HepG2 (cell line): ENCODE data around the gene SEC14L5. TPM values are rescaled to one million over a fixed set of nuclear protein-coding genes. Genes with fewer than 3 reads are reported as not detected.

Experiments
- ATAC-seq: fragments of 200-7000 bp; cut with Tn5 transposase; 3 replicates; pipeline ENCODE4 v1.9.1; 2020; ENCODE audit warnings: mild to moderate bottlenecking, moderate library complexity
- BruUV-seq: library from RNA; stranded (reverse); fragments of 400-500 nt; replicated peaks from 2 replicates; lab custom pipeline; 2021; lab: Mats Ljungman, UMichigan
- CTCF ChIA-PET: fragments of 300-600 bp; formaldehyde crosslinking; extraction: SDS; loops from one replicate; lab custom pipeline; 2021; ENCODE audit warnings: low total read pairs, inconsistent platforms, low intra/inter-chr PET ratio; lab: Yijun Ruan, JAX
- POLR2A ChIA-PET: fragments of 350-600 bp; sonication (Branson Sonifier 250); formaldehyde crosslinking; loops from one replicate; lab custom pipeline; 2020; ENCODE audit warnings: antibody characterized with exemption, inconsistent platforms; lab: Yijun Ruan, JAX
- DNase-seq: peaks from one replicate; pipeline ENCODE4 v3.0.0-alpha.2; 2015; ENCODE audit warnings: low spot score
- FAIRE-seq: peaks from 3 replicates; lab custom pipeline; 2011; peaks lifted over from hg19 to GRCh38; lab: Jason Lieb, UNC
- H2AFZ ChIP-seq: one replicate; pipeline ENCODE4 v1.6.1; 2011; ENCODE audit warnings: low read length, inconsistent platforms
- H3K27ac ChIP-seq: fragments of 300-600 bp; 3 replicates; pipeline ENCODE4 v1.8.0; 2011; ENCODE audit warnings: mixed run types, mild to moderate bottlenecking, mixed read lengths, low read length, inconsistent platforms; ENCODE audit not compliant: insufficient read depth; ENCODE audit errors: extremely low read length
- H3K27me3 ChIP-seq, 2 experiments: fragments of 200-600 bp in 1 of 2; 2 replicates in 1 of 2; 3 replicates in 1 of 2; pipeline versions ENCODE4 v1.6.0 to v1.8.0; 2011; ENCODE audit warnings: low read length in 2 of 2, mild to moderate bottlenecking in 2 of 2, moderate library complexity in 2 of 2, inconsistent platforms in 1 of 2; ENCODE audit not compliant: insufficient read depth in 2 of 2, control insufficient read depth in 1 of 2
- H3K36me3 ChIP-seq, 2 experiments: fragments of 200-600 bp in 1 of 2; replicated peaks in 1 of 2; 2 replicates in 1 of 2; 3 replicates in 1 of 2; pipeline versions ENCODE4 v1.5.1 to v1.8.0; 2011; ENCODE audit warnings: low read length in 2 of 2, inconsistent platforms in 1 of 2; ENCODE audit not compliant: insufficient read depth in 2 of 2, control insufficient read depth in 1 of 2
- H3K4me1 ChIP-seq: 2 replicates; pipeline ENCODE4 v1.5.1; 2012; ENCODE audit warnings: low read length, inconsistent platforms; ENCODE audit not compliant: insufficient read depth
- H3K4me2 ChIP-seq: 2 replicates; pipeline ENCODE4 v1.6.0; 2011; ENCODE audit warnings: low read depth, low read length, inconsistent platforms
- H3K4me3 ChIP-seq, 3 experiments: fragments of 200-600 bp in 1 of 3; sonication (generic), shearing (Covaris generic) in 1 of 3; replicated peaks in 1 of 3; 2 replicates each; pipeline ENCODE4 v1.5.1; 2011 to 2016; ENCODE audit warnings: low read length in 3 of 3, inconsistent platforms in 2 of 3, low read depth in 2 of 3, mild to moderate bottlenecking in 2 of 3, control low read depth in 1 of 3, mixed read lengths in 1 of 3; ENCODE audit not compliant: insufficient read depth in 1 of 3
- H3K79me2 ChIP-seq: one replicate; pipeline ENCODE4 v1.6.1; 2011; ENCODE audit warnings: low read length, inconsistent platforms; ENCODE audit not compliant: insufficient read depth
- H3K9ac ChIP-seq: 2 replicates; pipeline ENCODE4 v1.6.0; 2011; ENCODE audit warnings: mild to moderate bottlenecking, low read depth, low read length, inconsistent platforms; ENCODE audit not compliant: insufficient read depth
- H3K9me3 ChIP-seq: 2 replicates; pipeline ENCODE4 v1.5.1; 2012; ENCODE audit warnings: mild to moderate bottlenecking, low read length
- H4K20me1 ChIP-seq: 2 replicates; pipeline ENCODE4 v1.6.0; 2011; ENCODE audit warnings: inconsistent platforms, mild to moderate bottlenecking, low read length, moderate library complexity; ENCODE audit not compliant: insufficient read depth
- HOXA9 ChIP-seq: sonication (generic); formaldehyde crosslinking; IDR thresholded peaks from 2 replicates; pipeline ENCODE4 v1.8.1; 2022; ENCODE audit warnings: missing genetic modification reagents, mild to moderate bottlenecking, moderate library complexity, borderline replicate concordance
- NFYC ChIP-seq: IDR thresholded peaks from 2 replicates; pipeline ENCODE4 v1.6.1; 2016; ENCODE audit warnings: missing genetic modification reagents, missing compliant biosample characterization
- PATZ1 ChIP-seq: sonication (generic); formaldehyde crosslinking; IDR thresholded peaks from 2 replicates; pipeline ENCODE4 v1.4.0; 2020; ENCODE audit warnings: missing genetic modification reagents
- RCOR2 ChIP-seq: IDR thresholded peaks from 2 replicates; pipeline ENCODE4 v1.6.1; 2016; ENCODE audit warnings: missing biosample characterization, missing genetic modification reagents
- SAP130 ChIP-seq: IDR thresholded peaks from 2 replicates; pipeline ENCODE4 v1.6.1; 2016; ENCODE audit warnings: low read depth
- TEAD3 ChIP-seq: optimal IDR thresholded peaks from 2 replicates; pipeline ENCODE3; 2016; ENCODE audit warnings: borderline replicate concordance
- ZNF260 ChIP-seq: sonication (generic); formaldehyde crosslinking; IDR thresholded peaks from 2 replicates; pipeline ENCODE4 v1.4.0; 2020; ENCODE audit warnings: missing genetic modification reagents, low read depth, mild to moderate bottlenecking, borderline replicate concordance
- ZNF503 ChIP-seq: sonication (generic); formaldehyde crosslinking; IDR thresholded peaks from 2 replicates; pipeline ENCODE4 v1.4.0; 2020; ENCODE audit warnings: missing genetic modification reagents
- ZNF607 ChIP-seq: sonication (generic); formaldehyde crosslinking; IDR thresholded peaks from 2 replicates; pipeline ENCODE4 v1.5.1; 2020; ENCODE audit warnings: missing genetic modification reagents, mild to moderate bottlenecking, borderline replicate concordance
- ZNF678 ChIP-seq: sonication (generic); formaldehyde crosslinking; IDR thresholded peaks from 2 replicates; pipeline ENCODE4 v1.4.0; 2020; ENCODE audit warnings: mild to moderate bottlenecking, missing genetic modification reagents
- ZNF780A ChIP-seq: sonication (generic); formaldehyde crosslinking; IDR thresholded peaks from 2 replicates; pipeline ENCODE4 v1.8.0; 2022; ENCODE audit warnings: mild to moderate bottlenecking, missing genetic modification reagents, moderate library complexity
- WGBS: methylation state at CpG from one replicate; pipeline ENCODE4 v1.1.6; 2017; ENCODE audit warnings: low lambda C conversion rate; 5-methylcytosine and 5-hydroxymethylcytosine counted together
- in situ Hi-C: cut with HindIII; loops from 2 replicates; pipeline ENCODE4 v1.10.0; 2017; ENCODE audit warnings: low pct_unique_long_range_greater_than_20kb; ENCODE audit not compliant: extremely low pct_ligation_motif_present
- intact Hi-C: fragments of 100-400 bp; cut with micrococcal nuclease; formaldehyde crosslinking; loops from one replicate; pipeline ENCODE4 v1.10.0; 2022; ENCODE audit not compliant: unreplicated experiment
- polyA plus RNA-seq, 8 experiments: library from polyadenylated mRNA; depleted of rRNA in 3 of 8; stranded (reverse) in 7 of 8; unstranded in 1 of 8; fragments of >200 nt; fragmentation: Illumina TruSeq in 4 of 8; extraction: Trizol in 4 of 8; gene quantifications; 2 replicates each; pipeline versions ENCODE4 v1.2.1 to v1.2.3, GENCODE V29; 2011 to 2016; ENCODE audit warnings: low read depth in 4 of 8, missing spikeins in 1 of 8, mixed read lengths in 1 of 8; ENCODE audit not compliant: insufficient read depth in 1 of 8
- total RNA-seq, 5 experiments: library from RNA; depleted of rRNA; stranded (reverse); fragments of >200 nt; fragmentation: Illumina TruSeq; extraction: Trizol; gene quantifications; 2 replicates each; pipeline ENCODE4 v1.2.3, GENCODE V29; 2016; ENCODE audit warnings: low read depth in 1 of 5
- TF ChIP-seq, protein P1 (sequence below): IDR thresholded peaks from 2 replicates; pipeline ENCODE4 v1.6.1; 2012; ENCODE audit warnings: low read depth, low read length, improper control_type of control experiment
- TF ChIP-seq, protein P2 (sequence below): sonication (generic); formaldehyde crosslinking; IDR thresholded peaks from 2 replicates; pipeline ENCODE4 v1.4.0; 2020; ENCODE audit warnings: missing genetic modification reagents, low read depth, mild to moderate bottlenecking, borderline replicate concordance
- TF ChIP-seq, protein P3 (sequence below): sonication (generic); formaldehyde crosslinking; conservative IDR thresholded peaks from 2 replicates; pipeline ENCODE4 v1.4.0; 2020; ENCODE audit warnings: missing genetic modification reagents

SEC14L5 gene
- total and polyA plus RNA-seq, 2 of the 13 experiments (the other 11 are each of a cell fraction or from before 2014, with no cell fraction given): 0.40 to 0.42 TPM

DNA sequence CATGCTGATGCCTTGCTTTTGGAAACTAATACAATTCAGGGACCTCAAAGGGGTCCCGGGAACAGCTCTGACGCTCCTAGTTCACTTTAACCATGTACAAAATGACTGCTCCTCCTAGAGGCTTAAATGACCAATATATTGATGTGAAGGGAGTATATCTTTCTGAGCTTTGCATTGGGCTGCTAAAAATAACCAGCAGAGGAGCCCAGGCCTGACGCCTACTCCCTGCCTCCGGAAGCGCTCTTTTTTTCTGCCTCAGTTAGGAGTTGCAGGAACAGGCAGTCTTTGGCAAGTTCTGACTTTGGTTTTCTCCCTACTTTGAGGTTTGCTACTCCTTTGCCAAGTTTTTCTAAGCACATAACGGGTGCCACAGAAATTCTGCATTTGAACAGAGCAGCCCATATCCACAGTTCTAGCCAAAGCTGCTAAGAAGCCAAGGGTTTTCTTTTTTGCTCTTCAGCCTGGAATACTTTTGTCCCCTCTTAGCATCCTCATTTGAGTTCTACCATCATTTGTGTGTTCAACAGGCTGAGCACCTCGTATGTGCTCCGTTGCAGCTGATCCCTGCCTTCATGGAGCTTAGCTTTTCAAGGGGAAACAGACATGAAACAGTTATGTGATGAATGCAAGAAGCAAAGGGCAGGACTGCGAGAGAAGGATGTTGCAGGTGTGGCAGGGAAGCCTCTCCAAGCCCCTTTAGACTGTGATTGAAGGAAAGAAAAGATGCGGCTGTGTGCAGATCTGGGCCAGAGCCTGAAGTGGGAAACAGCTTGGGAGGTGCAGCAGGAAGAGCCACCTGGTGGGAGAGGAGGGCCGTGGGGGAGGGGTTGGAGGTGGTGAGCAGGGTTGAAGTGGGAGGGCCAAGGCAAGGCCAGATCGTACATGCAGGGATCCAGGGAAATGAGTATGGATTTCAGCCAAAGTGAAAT is 78.4 kb downstream of the SEC14L5 start (continued):
- TF ChIP-seq, protein P1, sequence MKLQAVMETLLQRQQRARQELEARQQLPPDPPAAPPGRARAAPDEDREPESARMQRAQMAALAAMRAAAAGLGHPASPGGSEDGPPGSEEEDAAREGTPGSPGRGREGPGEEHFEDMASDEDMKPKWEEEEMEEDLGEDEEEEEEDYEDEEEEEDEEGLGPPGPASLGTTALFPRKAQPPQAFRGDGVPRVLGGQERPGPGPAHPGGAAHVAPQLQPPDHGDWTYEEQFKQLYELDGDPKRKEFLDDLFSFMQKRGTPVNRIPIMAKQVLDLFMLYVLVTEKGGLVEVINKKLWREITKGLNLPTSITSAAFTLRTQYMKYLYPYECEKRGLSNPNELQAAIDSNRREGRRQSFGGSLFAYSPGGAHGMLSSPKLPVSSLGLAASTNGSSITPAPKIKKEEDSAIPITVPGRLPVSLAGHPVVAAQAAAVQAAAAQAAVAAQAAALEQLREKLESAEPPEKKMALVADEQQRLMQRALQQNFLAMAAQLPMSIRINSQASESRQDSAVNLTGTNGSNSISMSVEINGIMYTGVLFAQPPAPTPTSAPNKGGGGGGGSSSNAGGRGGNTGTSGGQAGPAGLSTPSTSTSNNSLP: 0 out of 2 replicates have a peak, but pooled peaks have one; percentile 27
- TF ChIP-seq ZNF260 (CRISPR knock-in tag) (no peak), HOXA9 (CRISPR knock-in tag) (no peak), ZNF678 (CRISPR knock-in tag) (no peak)
- TF ChIP-seq, protein P2, sequence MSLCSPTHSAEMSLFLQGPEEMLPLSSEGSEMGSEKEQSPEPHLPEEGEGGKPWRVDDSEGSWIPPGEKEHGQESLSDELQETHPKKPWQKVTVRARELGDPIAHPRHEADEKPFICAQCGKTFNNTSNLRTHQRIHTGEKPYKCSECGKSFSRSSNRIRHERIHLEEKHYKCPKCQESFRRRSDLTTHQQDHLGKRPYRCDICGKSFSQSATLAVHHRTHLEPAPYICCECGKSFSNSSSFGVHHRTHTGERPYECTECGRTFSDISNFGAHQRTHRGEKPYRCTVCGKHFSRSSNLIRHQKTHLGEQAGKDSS (CRISPR knock-in tag): no peak
- TF ChIP-seq, all 625 proteins: peak for 128

DNA sequence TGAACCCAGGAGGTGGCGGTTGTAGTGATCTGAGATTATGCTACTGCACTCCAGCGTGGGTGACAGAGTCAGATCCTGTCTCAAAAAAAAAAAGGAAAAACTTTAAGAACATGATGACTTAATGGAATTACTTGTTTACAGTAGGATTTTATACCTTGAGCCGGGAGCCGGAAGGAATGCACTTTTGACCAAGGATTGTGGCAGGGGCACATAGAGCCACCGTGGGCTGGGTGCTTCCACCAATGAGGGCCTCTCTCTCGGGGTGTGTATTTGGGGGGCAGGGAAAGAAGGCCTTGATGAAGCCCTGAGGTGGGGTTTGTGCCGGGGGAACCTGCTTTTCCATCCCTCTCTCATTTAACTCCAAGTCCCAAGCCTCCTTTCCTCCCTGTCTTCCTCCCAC is 82.3 kb downstream of the SEC14L5 start:
- peak overlapping the region; percentile 65 for H3K4me2 ChIP-seq
- TF ChIP-seq NFYC (CRISPR knock-in tag): no peak
- no peak for TF ChIP-seq RCOR2
- no peak for TF ChIP-seq ZNF780A (CRISPR knock-in tag)
- TF ChIP-seq, protein P3, sequence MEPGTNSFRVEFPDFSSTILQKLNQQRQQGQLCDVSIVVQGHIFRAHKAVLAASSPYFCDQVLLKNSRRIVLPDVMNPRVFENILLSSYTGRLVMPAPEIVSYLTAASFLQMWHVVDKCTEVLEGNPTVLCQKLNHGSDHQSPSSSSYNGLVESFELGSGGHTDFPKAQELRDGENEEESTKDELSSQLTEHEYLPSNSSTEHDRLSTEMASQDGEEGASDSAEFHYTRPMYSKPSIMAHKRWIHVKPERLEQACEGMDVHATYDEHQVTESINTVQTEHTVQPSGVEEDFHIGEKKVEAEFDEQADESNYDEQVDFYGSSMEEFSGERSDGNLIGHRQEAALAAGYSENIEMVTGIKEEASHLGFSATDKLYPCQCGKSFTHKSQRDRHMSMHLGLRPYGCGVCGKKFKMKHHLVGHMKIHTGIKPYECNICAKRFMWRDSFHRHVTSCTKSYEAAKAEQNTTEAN (CRISPR knock-in tag): no peak
- 0 out of 2 replicates have a peak, but pooled peaks have one; percentile 37 for TF ChIP-seq ZNF503 (CRISPR knock-in tag)
- TF ChIP-seq TEAD3 (CRISPR knock-in tag): peak; percentile 34
- no peak for TF ChIP-seq ZNF607 (CRISPR knock-in tag)
- no peak for TF ChIP-seq PATZ1 (CRISPR knock-in tag)
- TF ChIP-seq SAP130 (CRISPR knock-in tag): no peak

More for the DNA sequence above, 82.3 kb downstream of the SEC14L5 start:
- CTCF ChIA-PET: no interaction called here
- peaks cover 74% of the 10 kb centered on the region for H3K4me1 ChIP-seq
- peak overlapping the region; percentile 27; the same call in 1 of the 2 replicates for H3K9ac ChIP-seq
- H3K4me3 ChIP-seq: no peak overlapping the region
- ATAC-seq (no peak), DNase-seq (no peak), FAIRE-seq (no peak)
- POLR2A ChIA-PET: no interaction called here
- H3K9me3 ChIP-seq: no peaks in the 10 kb centered on the region
- in situ Hi-C loops (no loop called here), intact Hi-C loops (no loop called here)
- 18% methylated on average over 7 of the region's 7 CpGs for WGBS
- H3K79me2 ChIP-seq: no peaks in the 10 kb centered on the region
- no peaks in the 10 kb centered on the region for H4K20me1 ChIP-seq
- BruUV-seq: no TSS peak
- no peaks in the 10 kb centered on the region for H3K36me3 ChIP-seq
- peaks cover 0 to 8% of the 10 kb centered on the region in 2 experiments; a peak in 2 of 5 replicates for H3K27me3 ChIP-seq
- H3K27ac ChIP-seq: no peak overlapping the region
- H2AFZ ChIP-seq: no peak overlapping the region
